Amygdala (tissue), 56 donors: ENCODE data around the gene JAZF1.

Experiments used
- DNase-seq, 56 donors: peaks; one replicate each; lab custom pipeline; 2025; lab: John Stamatoyannopoulos, UW

Gene JAZF1

DNA sequence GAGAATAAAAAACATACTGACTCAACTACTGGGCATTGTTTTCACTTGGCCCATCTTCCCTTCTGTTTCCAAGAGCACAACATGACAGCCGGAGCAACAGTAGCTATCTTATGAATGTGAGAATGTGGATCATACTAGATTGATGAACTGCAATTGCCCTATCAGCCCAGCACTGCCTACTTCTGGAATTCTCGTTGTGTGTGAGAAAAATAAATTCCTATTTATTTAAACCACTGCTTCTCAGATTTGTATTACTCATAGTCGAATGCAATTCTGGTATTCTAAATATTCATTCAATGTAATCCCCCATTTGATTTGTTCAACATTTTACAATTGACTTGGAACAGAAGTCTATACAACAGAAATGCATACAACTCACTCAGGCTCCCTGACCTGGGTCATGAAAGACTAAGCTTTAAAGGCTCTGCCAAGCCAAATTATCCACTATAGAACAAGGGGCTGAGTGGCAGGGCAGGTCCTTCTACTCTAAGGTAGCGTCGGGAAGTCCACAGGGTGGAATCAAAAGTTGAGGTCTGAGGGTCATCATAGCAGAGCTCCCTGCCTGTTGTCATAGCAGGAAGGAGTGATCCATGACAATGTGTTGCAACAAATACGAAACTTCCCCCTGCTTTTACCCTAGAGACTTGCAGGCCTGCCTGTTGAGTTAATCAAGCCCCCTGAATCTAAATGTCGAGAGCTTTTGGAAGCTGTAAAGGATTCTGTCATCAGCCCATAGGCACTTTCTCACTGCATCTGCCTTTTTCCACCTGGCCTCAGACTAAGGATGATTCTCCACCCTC lies 12.4 kb upstream of the JAZF1 start:
- DNase-seq, result no peak

DNA sequence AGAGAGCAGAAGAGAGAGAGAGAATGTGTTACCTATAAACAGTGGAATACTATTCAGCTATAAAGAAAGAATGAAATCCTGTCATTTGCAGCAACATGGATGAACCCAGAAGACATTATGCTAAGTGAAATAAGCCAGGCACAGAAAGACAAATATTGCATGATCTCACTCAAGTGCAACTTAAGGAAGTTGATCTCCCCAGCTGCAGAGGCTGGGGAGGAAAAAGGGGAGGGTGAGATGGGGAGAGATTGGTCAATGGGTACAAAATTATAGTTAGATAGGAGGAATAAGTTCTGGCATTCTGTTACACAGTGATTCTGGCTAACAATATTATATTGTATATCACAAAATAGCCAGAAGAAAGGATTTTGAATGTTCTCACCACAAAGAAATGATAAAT lies 11.2 kb upstream of the JAZF1 start:
- DNase-seq, result no peak

DNA sequence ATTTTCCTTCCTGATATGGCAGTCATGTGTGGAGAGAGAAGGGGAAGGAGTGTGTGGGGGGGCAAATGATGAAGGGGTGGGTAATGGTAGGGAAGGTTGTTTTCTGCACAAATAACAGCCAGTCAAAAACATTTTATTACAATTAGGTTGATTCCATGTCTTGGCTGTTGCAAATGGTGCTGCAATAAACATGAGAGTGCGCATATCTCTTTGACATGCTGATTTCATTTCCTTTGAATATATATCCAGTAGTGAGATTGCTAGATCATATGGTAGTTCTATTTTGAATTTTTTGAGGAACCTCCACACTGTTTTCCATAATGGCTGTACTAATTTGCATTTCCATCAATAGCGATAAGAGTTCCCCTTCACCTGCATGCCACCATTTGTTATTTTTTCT lies 10.6 kb upstream of the JAZF1 start:
- no peak for DNase-seq

DNA sequence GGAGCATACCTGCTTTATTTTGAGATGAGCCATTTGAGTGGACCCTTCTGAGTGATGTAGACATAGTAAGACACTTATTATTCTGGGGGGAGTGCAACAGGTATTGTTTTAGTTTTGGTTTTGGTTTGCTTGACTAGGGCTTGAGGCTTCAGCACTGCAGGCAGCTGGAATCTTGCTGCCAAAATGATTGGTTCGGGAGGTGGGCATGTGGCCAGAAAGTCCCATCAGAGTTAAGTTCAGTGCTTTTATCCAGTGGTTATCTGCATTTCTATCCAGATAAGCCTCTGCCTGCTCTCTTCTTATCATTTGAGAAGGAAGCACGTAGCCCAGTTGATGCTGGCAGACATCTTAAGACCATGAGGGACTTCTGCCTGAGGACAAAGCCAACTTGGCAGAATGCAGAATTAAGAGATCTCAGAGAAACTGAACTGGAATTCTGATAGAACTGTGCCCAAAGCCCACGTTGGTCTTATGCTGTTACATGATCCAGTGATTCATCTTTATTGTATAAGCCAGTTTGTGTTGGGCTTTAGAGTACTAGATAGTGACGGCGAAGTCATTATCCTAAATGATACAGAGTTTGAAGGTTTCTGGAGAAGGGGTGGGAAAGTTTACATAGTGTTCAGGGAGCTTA lies 9.6 kb upstream of the JAZF1 start:
- DNase-seq, result no peak

DNA sequence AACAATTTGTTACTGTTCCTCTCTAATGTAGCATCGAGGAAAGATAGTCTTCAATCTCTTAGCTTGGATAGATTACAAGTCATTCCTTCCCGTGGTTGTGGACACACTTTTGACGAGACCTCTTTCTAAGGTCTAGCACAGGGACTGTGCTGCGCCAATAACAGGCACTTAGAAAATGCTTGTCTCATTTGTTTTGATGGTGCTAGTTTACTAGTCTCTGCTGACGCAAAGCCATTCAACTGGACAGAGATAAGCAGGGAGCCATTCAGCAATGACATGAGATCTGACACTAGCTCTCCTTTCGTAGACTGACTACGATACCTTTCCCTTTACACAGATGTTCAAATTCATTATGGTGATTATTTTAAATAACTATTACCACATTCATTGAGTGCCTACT lies 6.4 kb upstream of the JAZF1 start:
- no peak for DNase-seq

DNA sequence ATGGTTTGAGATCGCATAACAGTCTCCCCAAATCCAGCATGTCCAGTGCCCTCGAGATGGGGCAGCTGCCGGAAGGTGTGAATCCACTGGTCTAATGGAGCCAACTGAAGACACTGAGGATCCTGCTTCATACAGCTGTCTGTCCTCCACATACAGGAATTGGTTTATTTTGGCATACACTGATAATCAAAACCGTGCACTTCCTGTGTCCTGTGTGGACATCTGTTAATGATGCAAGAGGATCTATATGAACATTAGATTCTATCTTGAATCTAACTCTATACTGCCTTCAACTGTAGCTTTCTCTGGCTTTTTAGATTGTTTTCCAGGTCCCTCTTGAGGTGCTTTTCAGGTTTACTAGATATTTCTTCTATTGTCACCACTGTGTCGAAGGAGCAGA lies 3.0 kb upstream of the JAZF1 start:
- no peak for DNase-seq

DNA sequence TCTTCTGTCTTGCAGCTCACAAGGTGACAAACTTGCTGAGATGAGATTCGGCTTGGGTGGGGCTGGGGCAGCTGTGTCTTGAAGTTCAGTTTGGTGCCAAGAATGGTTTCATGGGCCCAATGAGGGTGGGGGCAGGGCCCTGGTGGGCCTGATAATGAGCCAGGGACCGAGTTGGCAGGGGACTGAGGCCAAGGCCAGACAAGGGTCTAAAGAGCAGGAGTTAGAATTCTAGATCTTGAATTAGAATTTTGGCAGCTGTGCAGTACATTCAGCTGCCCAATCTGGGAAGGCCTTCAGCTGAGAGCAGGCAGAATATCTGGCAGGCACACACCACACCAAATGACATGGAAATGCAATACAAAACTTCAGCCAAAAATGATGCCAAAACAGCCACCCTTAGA lies 1.5 kb upstream of the JAZF1 start:
- peak in 18 of 56 donors; percentile 4 to 64 (median 17) for DNase-seq

DNA sequence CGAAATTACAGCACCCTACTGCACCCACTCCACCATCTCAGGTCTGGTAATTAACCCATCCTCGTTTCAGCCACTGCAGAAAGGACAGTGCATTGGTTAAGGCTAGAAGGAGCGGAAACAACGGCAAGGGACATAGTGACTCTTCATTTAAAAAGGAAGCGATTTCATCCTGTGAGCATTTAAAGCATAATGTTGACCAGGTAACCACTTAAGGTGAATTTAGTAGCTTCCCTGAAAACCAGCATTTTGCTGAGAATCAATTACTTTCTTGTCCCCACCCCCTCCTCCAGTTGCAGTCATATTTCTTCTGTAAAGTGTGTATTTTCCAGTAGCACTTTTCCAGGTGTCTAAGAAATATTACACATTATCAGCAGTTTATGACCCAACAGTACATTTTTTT lies 821 bp upstream of the JAZF1 start:
- no peak for DNase-seq

DNA sequence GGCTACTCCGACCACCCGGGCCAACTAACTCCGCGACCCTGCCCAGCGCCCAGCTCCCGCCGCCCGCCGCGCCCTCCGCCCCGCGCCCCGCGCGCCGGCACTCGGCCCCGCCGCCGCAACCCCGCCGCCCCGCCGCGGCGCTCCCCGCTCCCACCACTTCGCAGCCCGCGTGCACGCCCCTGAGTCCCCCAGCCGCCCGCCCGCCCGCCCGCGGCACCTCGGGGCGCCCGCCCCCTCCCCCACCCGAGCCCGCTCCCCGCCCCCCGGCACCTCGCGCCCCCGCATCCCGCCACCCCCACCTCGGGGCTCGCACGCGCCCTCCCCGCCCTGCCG lies 598 bp downstream of the JAZF1 start:
- DNase-seq, result no peak

DNA sequence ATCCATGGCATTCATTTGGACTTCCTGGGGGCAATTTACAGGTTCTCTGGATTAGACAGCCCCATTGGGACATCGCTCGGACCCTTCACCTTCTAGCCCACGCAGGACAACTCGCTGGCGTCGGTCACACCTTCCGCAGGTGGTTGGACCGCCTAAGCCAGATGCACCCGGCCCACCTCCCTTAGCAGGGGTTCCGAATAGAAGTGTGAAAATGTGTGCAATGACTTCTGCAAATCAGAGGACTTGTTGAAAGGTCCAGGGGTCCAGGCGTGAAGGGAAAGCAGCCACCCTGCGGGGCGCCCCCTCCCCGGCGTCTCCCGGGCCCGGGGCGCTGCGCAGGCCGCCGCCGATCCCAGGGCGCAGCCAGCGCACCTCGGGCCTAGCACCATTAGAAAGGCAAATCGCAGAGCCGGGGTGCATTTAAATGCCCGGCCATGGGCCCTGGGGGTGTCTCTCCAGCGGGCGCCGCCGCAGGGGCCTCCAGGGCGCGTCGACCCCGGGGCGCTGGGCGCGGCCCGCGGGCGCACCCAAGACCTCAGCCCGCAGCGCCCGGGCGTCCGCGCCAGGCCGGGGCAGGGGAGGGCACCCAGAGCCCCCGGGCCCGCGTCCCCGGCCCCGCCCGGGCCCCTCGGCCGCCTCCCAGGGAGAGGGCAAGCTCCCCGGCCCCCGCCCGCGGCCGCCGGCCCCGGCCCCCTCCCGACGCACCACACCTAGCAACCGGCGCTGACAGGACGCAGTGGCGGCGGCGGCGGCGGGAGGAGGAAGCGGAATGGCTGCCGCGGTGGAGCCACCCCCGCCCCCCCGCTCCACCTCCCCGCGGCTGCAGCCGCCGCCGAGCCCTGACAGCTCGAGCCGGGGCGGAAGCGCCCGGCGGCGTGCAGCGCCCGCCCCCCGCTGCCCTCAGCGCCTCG lies 1.2 kb downstream of the JAZF1 start:
- DNase-seq, result peak in 50 of 56 donors; percentile 3 to 75 (median 42)

DNA sequence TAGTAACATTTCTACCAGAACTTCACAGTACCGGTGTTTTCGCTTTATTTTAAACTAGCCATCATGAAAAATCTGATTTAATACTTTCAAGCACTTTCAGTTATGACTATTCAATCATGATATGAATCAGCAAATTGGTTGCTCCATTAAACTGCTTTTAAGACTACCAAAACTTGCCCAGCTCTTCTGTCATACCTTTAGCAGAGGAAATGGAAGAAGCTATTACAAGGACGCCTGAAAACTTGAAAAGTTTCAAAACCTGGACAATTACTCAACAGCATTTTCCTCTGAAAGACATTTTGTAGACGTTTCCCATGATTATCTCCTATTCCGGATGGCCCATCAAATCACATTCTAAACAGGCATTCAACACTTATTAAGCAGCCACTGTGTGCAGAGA lies 2.0 kb downstream of the JAZF1 start:
- DNase-seq, result no peak

DNA sequence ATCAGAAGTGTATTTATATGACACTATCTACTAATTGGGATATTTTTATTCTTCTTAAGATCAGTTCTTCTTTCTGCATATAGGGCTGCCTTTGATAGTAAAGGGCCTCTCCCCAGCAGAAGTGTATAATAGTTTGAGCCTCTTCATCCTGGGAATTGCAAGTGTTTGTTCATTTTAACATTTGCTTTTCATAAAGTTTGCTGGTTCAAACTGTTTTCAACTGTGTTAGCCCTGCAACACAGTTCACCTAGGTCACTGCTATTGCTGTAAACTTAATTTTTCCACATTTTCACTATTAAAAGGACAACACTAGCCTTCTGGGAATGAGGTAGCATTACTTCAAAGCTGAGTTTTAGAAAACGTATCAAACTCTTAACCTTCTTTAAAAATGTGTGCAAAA lies 2.8 kb downstream of the JAZF1 start:
- DNase-seq, result no peak

DNA sequence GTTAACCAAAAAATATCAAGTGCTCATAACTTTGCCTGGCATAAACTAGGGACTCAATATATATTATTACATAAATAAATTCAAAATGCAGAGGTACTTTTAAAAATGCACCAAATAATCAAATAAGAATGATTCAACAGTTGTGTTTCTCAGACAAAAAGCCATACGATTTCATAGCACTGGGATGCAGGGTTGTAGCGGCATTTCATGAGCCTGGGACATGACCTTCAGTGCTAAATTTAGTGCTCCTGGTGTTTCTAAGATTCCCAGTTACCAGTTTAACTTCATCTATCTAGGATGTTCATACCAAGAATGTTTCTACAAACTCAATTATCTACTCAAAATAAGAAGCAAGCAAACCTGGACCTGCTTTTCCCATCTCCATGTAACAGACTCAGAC lies 4.0 kb downstream of the JAZF1 start:
- no peak for DNase-seq

DNA sequence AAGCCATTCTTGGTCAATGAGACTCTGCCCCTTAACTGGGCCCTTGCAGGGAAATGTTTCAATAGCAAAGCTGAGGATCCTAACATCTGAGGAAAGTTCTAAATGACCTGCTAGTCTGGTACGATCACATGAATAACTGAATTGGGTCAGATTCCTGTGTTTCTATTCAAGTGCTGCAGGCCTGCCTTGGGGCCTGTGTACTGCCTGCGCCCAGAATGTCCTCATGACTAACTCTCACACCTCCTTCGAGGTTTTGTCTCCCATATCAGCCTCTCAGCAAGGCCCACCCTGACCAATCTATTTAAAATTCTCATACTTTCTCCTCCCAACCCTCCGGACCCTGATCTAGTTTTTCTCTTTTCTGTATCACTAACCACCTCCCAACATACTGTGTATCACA lies 4.4 kb downstream of the JAZF1 start:
- no peak for DNase-seq

DNA sequence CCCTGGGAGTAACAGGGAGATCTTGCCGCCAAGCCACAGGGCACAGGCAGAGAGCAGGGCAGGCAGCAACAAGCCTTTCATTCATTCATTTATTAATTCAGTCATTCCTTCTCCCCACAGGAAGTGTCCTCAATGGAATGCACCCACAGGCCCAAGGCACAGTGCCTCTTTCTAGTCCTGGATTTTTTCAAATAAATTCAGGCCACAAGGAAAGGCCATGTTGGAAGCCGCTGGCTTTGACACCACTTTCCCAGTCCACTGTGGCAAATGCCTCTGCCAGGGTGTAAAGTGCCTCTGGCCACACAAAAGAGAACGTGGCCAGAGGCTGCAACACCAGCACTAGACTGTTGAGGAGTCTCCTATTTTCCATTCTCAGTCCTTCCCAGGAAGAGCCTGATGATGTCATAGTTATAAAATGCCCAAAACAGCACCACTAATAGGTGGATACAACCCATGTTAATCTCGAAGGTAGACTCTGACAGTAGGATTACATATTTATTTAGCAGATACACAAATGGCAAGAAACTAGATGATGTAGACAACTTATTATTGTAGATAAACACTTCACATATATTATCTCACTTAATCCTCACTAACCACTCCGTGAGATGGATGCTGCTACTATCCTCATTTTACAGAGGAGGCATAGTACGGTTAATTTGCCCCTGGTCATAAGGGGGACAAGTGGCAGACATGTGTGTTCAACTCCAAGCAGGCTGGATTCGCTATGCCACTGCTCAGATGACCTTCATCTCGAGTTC lies 5.5 kb downstream of the JAZF1 start:
- no peak for DNase-seq

DNA sequence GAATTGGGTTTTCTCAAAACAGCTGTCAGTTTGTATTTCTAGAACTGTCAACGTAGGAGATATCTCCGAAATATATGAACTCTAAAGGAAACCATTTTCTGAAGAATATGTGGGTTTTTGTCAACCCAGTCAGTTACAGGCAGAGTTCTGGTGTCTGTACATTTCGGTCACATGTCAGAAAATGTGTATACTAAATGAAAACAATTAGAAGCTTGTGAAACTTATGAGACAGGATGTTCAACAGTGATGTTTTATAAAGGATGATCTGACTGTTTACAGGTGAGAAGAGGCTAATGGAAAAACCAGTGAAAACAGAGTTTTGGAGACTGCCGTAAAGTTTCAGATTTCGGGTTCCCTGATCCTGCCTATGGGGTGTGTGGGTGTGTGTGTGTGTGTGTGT lies 6.2 kb downstream of the JAZF1 start:
- DNase-seq, result no peak

DNA sequence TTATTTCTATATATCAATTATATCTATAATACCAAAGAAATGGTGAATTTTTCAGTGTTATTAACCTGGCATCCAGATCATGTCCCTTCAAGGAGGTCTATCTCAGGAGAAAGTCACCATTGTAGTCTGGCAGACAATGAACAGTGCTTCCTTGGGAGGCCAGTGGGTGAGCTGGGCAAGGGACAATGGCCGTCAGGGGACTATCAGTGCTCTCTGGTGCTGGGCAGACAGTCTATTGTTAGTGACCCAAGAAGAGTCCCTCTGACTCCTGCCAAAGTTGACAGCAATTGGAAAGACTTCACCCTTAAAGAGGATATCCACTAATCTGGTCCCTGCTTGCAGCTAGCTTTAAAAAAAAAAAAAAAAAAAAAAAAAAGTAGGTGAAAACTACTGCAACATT lies 7.1 kb downstream of the JAZF1 start:
- DNase-seq, result peak in 8 of 56 donors; percentile 10 to 28 (median 16)

DNA sequence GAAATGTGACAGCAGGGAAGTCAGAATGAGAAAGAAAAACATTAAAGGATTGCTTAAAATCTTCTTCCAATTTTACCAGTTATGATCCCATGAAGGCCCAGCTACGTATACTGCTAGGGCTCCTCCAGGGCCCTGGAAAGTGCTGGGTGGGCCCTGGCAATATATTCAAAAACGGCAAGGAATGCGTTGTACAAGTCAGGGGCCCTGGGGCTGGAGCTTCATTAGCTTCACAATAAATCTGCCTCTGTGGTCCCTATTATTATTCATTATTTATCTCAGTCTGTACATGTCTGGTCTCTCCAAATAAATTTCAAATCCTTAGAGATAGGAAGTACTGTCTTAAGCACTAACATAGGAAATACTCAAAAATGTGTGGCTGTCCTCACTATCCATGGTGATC lies 7.6 kb downstream of the JAZF1 start:
- DNase-seq, result no peak

DNA sequence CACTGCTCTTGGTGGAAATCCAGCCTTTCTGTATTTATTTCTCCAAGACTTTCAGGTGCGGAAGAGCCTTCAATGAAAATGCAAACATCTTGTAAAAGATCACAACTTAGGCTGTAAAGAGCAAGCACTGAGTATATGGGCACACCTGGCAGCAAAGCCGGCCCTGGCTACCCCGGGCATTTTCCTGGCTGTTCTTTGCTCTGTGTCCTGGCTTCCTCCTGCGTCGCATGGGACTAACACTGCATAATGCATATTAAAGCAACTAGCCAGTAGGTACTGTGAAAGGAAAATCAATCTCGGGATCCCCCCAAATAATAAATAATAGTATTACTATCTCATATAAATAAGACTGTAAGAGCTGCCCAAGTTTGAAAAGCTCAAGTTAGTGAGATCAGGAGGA lies 9.9 kb downstream of the JAZF1 start:
- no peak for DNase-seq

DNA sequence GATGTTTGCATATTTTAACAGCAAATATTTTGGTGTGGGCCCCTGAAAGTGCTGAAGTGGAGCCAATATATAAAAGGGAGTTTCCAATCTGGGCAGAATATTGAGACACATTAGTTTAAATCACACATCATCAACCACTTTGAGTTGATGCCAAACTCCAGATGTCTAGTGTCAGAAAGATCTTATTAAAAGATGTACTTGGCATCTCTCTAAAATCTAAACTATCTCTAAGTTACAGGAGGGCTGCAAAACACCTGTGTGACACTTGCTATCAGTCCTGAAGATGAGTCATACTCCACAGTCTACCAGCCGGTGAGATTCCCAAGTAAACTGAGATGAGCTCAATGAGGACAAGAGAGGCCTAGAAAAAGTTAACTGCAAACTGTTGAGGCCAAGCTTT lies 11.4 kb downstream of the JAZF1 start:
- DNase-seq, result no peak
